ENCODE data around the gene RHOG. TPM values are rescaled to one million over a fixed set of nuclear protein-coding genes. Genes with fewer than 3 reads are reported as not detected.

Gene RHOG
- total and polyA plus RNA-seq, 10 donors = 102 to 256 (median 150) TPM

DNA sequence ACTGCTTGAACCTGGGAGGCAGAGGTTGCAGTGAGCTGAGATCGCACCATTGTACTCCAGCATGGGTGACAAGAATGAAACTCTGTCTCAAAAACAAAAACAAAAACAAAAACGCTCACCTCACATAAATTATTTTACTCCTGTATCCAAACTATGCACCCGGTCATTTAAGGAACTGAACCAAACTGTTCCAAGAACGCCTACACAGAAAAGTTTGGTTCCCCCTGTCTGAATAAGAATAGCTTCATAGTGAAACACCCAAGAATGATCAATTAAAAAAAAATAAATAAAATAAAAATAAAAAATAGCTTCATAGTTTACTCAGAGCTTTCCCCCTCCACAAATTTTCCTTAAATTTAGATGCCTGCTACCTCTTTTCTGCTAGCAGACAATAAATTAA is 57.1 kb downstream of the RHOG start:
- Histone ChIP-seq H3K36me3 (peaks cover under 1 to 49% (median 18%) of the 10 kb centered on the region in 6 donors), H3K4me1 (peaks cover 33 to 82% (median 63%) of the 10 kb centered on the region in 6 donors), H3K27me3 (replicated peaks in 1 of 7) (no peaks in the 10 kb centered on the region), H3K27ac (peak overlapping the region in 4 of 8 donors; percentile 78 to 93 (median 88)), H3K4me3 (no peak overlapping the region), H3K9me3 (no peaks in the 10 kb centered on the region)
- no peak for TF ChIP-seq POLR2AphosphoS5 (IDR thresholded peaks at IDR 0.05)
- TF ChIP-seq POLR2A (IDR thresholded peaks at IDR 0.05) = no peak
- no peak for TF ChIP-seq CTCF (IDR thresholded peaks at IDR 0.05 in 8 of 11, conservative IDR thresholded peaks at IDR 0.05 in 3 of 11)
- intact Hi-C loops (cut with DNase I; ENCODE audit: low total_unique reads) = no loop called here
- WGBS, 5 donors = 54 to 84% (median 67%) methylated on average over 4 of the region's 4 CpGs
- DNase-seq = no peak

- Histone ChIP-seq H3K4me3 (no peak overlapping the region), H3K4me1 (peaks cover 33 to 75% (median 57%) of the 10 kb centered on the region in 6 donors), H3K36me3 (peaks cover 4 to 56% (median 25%) of the 10 kb centered on the region in 6 donors), H3K27ac (peak overlapping the region in 3 of 8 donors; percentile 44 to 93 (median 88)), H3K27me3 (replicated peaks in 1 of 7) (no peaks in the 10 kb centered on the region), H3K9me3 (no peaks in the 10 kb centered on the region)
- intact Hi-C loops (cut with DNase I; ENCODE audit: low total_unique reads) = no loop called here
- DNase-seq = no peak
- TF ChIP-seq POLR2AphosphoS5 (IDR thresholded peaks at IDR 0.05) (no peak), CTCF (IDR thresholded peaks at IDR 0.05 in 8 of 11, conservative IDR thresholded peaks at IDR 0.05 in 3 of 11) (no peak), POLR2A (IDR thresholded peaks at IDR 0.05) (no peak)
- WGBS, 5 donors = 85 to 93% (median 91%) methylated on average over 5 of the region's 5 CpGs
Measured at GRCh38 chr11:3782963-3783362, 57.8 kb downstream of the RHOG start.

GRCh38 chr11:3781423-3781822 is 59.3 kb downstream of the RHOG start:
- intact Hi-C loops (cut with DNase I; ENCODE audit: low total_unique reads) = no loop called here
- H3K4me1 ChIP-seq = peaks cover 19 to 60% (median 44%) of the 10 kb centered on the region in 6 donors
- 19 to 29% (median 26%) methylated on average over 2 of the region's 2 CpGs for WGBS, 5 donors
- H3K27me3 ChIP-seq (replicated peaks in 1 of 7) = no peaks in the 10 kb centered on the region
- no peak for DNase-seq
- no peak overlapping the region for H3K4me3 ChIP-seq
- no peak for TF ChIP-seq POLR2AphosphoS5 (IDR thresholded peaks at IDR 0.05)
- no peak for TF ChIP-seq CTCF (IDR thresholded peaks at IDR 0.05 in 8 of 11, conservative IDR thresholded peaks at IDR 0.05 in 3 of 11)
- H3K27ac ChIP-seq = peak overlapping the region in 6 of 8 donors; percentile 7 to 93 (median 32)
- H3K36me3 ChIP-seq = peaks cover 4 to 65% (median 39%) of the 10 kb centered on the region in 6 donors
- H3K9me3 ChIP-seq = no peaks in the 10 kb centered on the region

Small RNA genes within 50 kb of the gene (small RNA-seq; reads per million reads assigned to genes)
- 0 reads per million in 4 donors for gene RNU7-50P

Other genes starting within 250 kb of the RHOG start
- not detected for gene ART5, start 199.0 kb downstream of the RHOG start, total RNA-seq
- gene ART5, start 199.0 kb downstream of the RHOG start, polyA plus RNA-seq = not detected
- not detected for gene ART1, start 195.8 kb downstream of the RHOG start, total RNA-seq
- gene ART1, start 195.8 kb downstream of the RHOG start, polyA plus RNA-seq = not detected
- 1 to 10 TPM; 1.5 to 5.0 (median 2.9) TPM for gene CHRNA10, start 169.6 kb downstream of the RHOG start, total RNA-seq
- 1 to 10 TPM in 2 of 3 donors, under 1 TPM in 1; 0.85 to 1.8 (median 1.7) TPM for gene CHRNA10, start 169.6 kb downstream of the RHOG start, polyA plus RNA-seq
- 100 to 1,000 TPM in 3 of 7 donors, 10 to 100 TPM in 4; 71.2 to 171 (median 99.7) TPM for gene NUP98, start 43.4 kb downstream of the RHOG start, total RNA-seq
- gene NUP98, start 43.4 kb downstream of the RHOG start, polyA plus RNA-seq = 10 to 100 TPM; 12.6 to 21.4 (median 16.9) TPM
- gene PGAP2, start 32.4 kb downstream of the RHOG start, total RNA-seq = 10 to 100 TPM; 10.7 to 22.2 (median 13.3) TPM
- 10 to 100 TPM; 14.9 to 19.7 (median 15.1) TPM for gene PGAP2, start 32.4 kb downstream of the RHOG start, polyA plus RNA-seq
- gene STIM1, start 14.7 kb upstream of the RHOG start, total RNA-seq = 10 to 100 TPM; 55.4 to 85.2 (median 65.0) TPM
- gene STIM1, start 14.7 kb upstream of the RHOG start, polyA plus RNA-seq = 10 to 100 TPM; 13.0 to 22.5 (median 16.3) TPM

All from spleen (tissue), 11 donors.